Calu3 (cell line): ENCODE measurements around the gene SCN4A. TPM values are rescaled to one million over a fixed set of nuclear protein-coding genes. Genes with fewer than 3 reads are reported as not detected.
A peak's percentile ranks its signal among the peaks of the same experiment; 100 is the strongest.

Source experiments
- BruUV-seq: library from RNA; stranded (reverse); fragments of 400-500 nt; replicated peaks from 2 replicates; lab custom pipeline; 2021; lab: Mats Ljungman, UMichigan
- CTCF ChIA-PET: fragments of 300-600 bp; sonication (Branson Sonifier 250); formaldehyde crosslinking; loops from one replicate; lab custom pipeline; 2022; ENCODE audit warnings: antibody characterized with exemption; lab: Charles Lee
- DNase-seq: peaks from one replicate; pipeline ENCODE4 v3.0.0; 2022
- H3K27ac Mint-ChIP-seq: one replicate; pipeline ENCODE4 v1.8.0; 2022; ENCODE audit warnings: mixed read lengths; ENCODE audit not compliant: unreplicated experiment
- H3K27me3 Mint-ChIP-seq: one replicate; pipeline ENCODE4 v1.8.0; 2022; ENCODE audit warnings: mixed read lengths; ENCODE audit not compliant: unreplicated experiment
- H3K36me3 Mint-ChIP-seq: one replicate; pipeline ENCODE4 v1.8.0; 2022; ENCODE audit warnings: mild to moderate bottlenecking, moderate library complexity, mixed read lengths; ENCODE audit not compliant: insufficient read depth, unreplicated experiment
- H3K4me1 Mint-ChIP-seq: one replicate; pipeline ENCODE4 v1.8.0; 2022; ENCODE audit warnings: mild to moderate bottlenecking, low read depth, mixed read lengths; ENCODE audit not compliant: unreplicated experiment
- H3K4me3 Mint-ChIP-seq: one replicate; pipeline ENCODE4 v1.8.0; 2022; ENCODE audit warnings: mild to moderate bottlenecking, low read depth, moderate library complexity, mixed read lengths; ENCODE audit not compliant: unreplicated experiment
- H3K9me3 Mint-ChIP-seq: one replicate; pipeline ENCODE4 v1.8.0; 2022; ENCODE audit warnings: low read depth, mixed read lengths; ENCODE audit not compliant: unreplicated experiment
- intact Hi-C: fragments of 100-400 bp; cut with micrococcal nuclease; formaldehyde crosslinking; loops from one replicate; pipeline ENCODE4 v1.10.0; 2022; ENCODE audit not compliant: unreplicated experiment
- total RNA-seq: library from RNA; stranded (reverse); gene quantifications from 2 replicates; pipeline ENCODE4 v1.2.3, GENCODE V29; 2022
- TF ChIP-seq, protein P1 (sequence below): fragments of 200-600 bp; IDR thresholded peaks from one replicate; pipeline ENCODE4 v1.8.0; 2022; ENCODE audit warnings: antibody characterized with exemption; ENCODE audit not compliant: unreplicated experiment

Gene SCN4A
- total RNA-seq, 1 experiment from 2014 or later: not detected

GRCh38 chr17:63999680-64000531 lies 27.2 kb upstream of the SCN4A start:
- CTCF ChIA-PET: no interaction called here
- TF ChIP-seq, protein P1, sequence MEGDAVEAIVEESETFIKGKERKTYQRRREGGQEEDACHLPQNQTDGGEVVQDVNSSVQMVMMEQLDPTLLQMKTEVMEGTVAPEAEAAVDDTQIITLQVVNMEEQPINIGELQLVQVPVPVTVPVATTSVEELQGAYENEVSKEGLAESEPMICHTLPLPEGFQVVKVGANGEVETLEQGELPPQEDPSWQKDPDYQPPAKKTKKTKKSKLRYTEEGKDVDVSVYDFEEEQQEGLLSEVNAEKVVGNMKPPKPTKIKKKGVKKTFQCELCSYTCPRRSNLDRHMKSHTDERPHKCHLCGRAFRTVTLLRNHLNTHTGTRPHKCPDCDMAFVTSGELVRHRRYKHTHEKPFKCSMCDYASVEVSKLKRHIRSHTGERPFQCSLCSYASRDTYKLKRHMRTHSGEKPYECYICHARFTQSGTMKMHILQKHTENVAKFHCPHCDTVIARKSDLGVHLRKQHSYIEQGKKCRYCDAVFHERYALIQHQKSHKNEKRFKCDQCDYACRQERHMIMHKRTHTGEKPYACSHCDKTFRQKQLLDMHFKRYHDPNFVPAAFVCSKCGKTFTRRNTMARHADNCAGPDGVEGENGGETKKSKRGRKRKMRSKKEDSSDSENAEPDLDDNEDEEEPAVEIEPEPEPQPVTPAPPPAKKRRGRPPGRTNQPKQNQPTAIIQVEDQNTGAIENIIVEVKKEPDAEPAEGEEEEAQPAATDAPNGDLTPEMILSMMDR: no peak
- Mint-ChIP-seq H3K4me3 (no peak overlapping the region), H3K27ac (no peak overlapping the region), H3K4me1 (no peaks in the 10 kb centered on the region), H3K27me3 (peaks cover 44% of the 10 kb centered on the region), H3K36me3 (peaks cover 17% of the 10 kb centered on the region), H3K9me3 (no peaks in the 10 kb centered on the region)
- intact Hi-C loops: no loop called here
- BruUV-seq: no TSS peak
- no peak for DNase-seq

DNA sequence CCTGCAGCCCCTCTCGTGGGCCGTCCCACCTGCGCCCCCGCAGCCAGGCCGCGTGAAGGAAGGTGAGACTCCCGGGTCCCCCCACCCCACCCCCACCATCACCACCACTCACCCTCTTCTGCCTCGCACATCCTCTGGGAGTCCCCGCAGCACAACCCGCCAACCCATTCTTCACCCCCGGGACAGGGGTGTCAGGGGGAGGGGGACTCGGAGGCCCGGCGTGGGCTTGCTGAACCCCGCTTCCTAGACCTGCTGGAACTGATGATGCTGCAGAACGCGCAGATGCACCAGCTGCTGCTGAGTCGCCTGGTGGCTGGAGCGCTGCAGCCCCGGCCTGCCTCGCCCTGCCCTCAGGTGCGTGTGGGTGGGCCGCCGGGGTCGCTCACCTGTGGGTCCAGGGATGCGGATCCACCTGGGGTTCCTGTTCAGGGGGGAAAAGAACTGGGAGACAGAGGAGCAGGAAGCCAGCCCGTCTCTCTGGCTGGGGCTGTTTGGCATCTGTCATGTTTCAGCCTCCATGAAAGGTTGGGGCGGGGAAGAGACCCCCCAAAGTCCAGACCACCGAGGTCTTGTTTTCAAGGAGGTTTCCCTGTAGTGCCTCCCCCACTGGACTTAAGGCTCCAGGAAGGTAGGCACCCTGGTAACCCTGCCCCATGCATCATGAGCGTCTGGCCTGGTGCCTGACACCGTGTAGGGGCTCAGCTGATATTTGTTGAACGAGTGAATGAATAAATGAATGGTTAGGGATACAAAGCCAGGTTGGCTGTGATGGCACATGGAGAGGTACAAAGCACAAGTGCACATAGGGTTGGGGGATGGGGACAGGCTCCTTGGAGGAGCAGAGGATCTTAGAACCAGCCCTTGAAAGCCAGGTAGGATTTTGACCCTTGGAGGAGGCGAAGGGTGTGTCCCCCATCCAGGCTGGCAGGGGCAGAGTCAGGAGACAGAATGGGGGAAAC lies 26.3 kb upstream of the SCN4A start:
- no TSS peak for BruUV-seq

GRCh38 chr17:63998050-63998720 lies 25.5 kb upstream of the SCN4A start, which contains the start of gene PRR29:
Gene PRR29, plus strand, starts transcription at chr17:63998351. Its CDS starts 14 bp downstream, at chr17:63998365.
- CTCF ChIA-PET: no interaction called here
- TF ChIP-seq, protein P1: no peak
- H3K27ac Mint-ChIP-seq: no peak within 1 kb of the TSS
- peak within 1 kb of the TSS; percentile 92 for H3K4me3 Mint-ChIP-seq
- H3K36me3 Mint-ChIP-seq: peaks cover 17% of the 10 kb centered on the region
- H3K27me3 Mint-ChIP-seq: peaks cover 50% of the 10 kb centered on the region
- no peaks in the 10 kb centered on the region for H3K4me1 Mint-ChIP-seq
- intact Hi-C loops: no loop called here
- no TSS peak for BruUV-seq
- H3K9me3 Mint-ChIP-seq: no peaks in the 10 kb centered on the region
- DNase-seq: peak; percentile 70

More for the DNA sequence above, 26.3 kb upstream of the SCN4A start:
- intact Hi-C loops: no loop called here
- TF ChIP-seq, protein P1: no peak
- H3K27ac Mint-ChIP-seq: no peak overlapping the region
- peak overlapping the region; percentile 92 for H3K4me3 Mint-ChIP-seq
- peaks cover 17% of the 10 kb centered on the region for H3K36me3 Mint-ChIP-seq
- peaks cover 48% of the 10 kb centered on the region for H3K27me3 Mint-ChIP-seq
- no peak for DNase-seq
- CTCF ChIA-PET: no interaction called here
- H3K4me1 Mint-ChIP-seq: no peaks in the 10 kb centered on the region
- no peaks in the 10 kb centered on the region for H3K9me3 Mint-ChIP-seq
